Liver (tissue), 9 donors: ENCODE measurements around the gene PDE3A. TPM values are rescaled to one million over a fixed set of nuclear protein-coding genes. Genes with fewer than 3 reads are reported as not detected.

Experiments used
- DNase-seq: peaks from one replicate; pipeline ENCODE4 v3.0.0-alpha.2; 2017; ENCODE audit warnings: low spot score
- H3K27ac ChIP-seq, 2 donors: one replicate each; pipeline ENCODE4 v1.7.0; 2013; ENCODE audit warnings: inconsistent platforms in 2 of 2, low read length in 2 of 2, control low read depth in 1 of 2, low read depth in 1 of 2, mild to moderate bottlenecking in 1 of 2
- H3K27me3 ChIP-seq, 4 donors: one replicate each; pipeline versions ENCODE4 v1.6.1 to v1.7.0; 2013; ENCODE audit warnings: low read length in 3 of 4, inconsistent platforms in 1 of 4, mild to moderate bottlenecking in 1 of 4, moderate library complexity in 1 of 4; ENCODE audit not compliant: control insufficient read depth in 4 of 4, insufficient read depth in 4 of 4
- H3K36me3 ChIP-seq, 4 donors: one replicate each; pipeline versions ENCODE4 v1.6.1 to v1.7.0; 2013; ENCODE audit warnings: low read length in 3 of 4, mild to moderate bottlenecking in 3 of 4, low read depth in 1 of 4, moderate library complexity in 1 of 4; ENCODE audit not compliant: control insufficient read depth in 4 of 4, insufficient read depth in 3 of 4
- H3K4me1 ChIP-seq, 4 donors: one replicate each; pipeline versions ENCODE4 v1.6.1 to v1.7.0; 2013; ENCODE audit warnings: low read length in 3 of 4, mild to moderate bottlenecking in 3 of 4, moderate library complexity in 1 of 4; ENCODE audit not compliant: control insufficient read depth in 4 of 4, insufficient read depth in 4 of 4
- H3K4me3 ChIP-seq, 3 donors: one replicate each; pipeline versions ENCODE4 v1.6.1 to v1.7.0; 2013; ENCODE audit warnings: low read length in 3 of 3, control low read depth in 1 of 3, low read depth in 1 of 3, mild to moderate bottlenecking in 1 of 3
- H3K9ac ChIP-seq, 2 donors: one replicate each; pipeline ENCODE4 v1.7.0; 2013; ENCODE audit warnings: low read length in 2 of 2, mild to moderate bottlenecking in 2 of 2, moderate library complexity in 2 of 2, control low read depth in 1 of 2, low read depth in 1 of 2
- H3K9me3 ChIP-seq, 4 donors: one replicate each; pipeline versions ENCODE4 v1.6.1 to v1.7.0; 2013; ENCODE audit warnings: low read length in 3 of 4; ENCODE audit not compliant: control insufficient read depth in 4 of 4
- ATF3 ChIP-seq: IDR thresholded peaks from 2 replicates; pipeline ENCODE4 v1.6.1; 2016; ENCODE audit warnings: antibody characterized with exemption
- CTCF ChIP-seq: fragments of 150-350 bp; IDR thresholded peaks from 2 replicates; pipeline ENCODE4 v1.5.1; 2017; ENCODE audit warnings: improper control_type of control experiment, low read depth, low read length; ENCODE audit not compliant: missing input control
- EGR1 ChIP-seq, 2 donors: IDR thresholded peaks; 2 replicates each; pipeline ENCODE4 v1.6.1; 2016 to 2018; ENCODE audit warnings: antibody characterized with exemption in 2 of 2, low read depth in 2 of 2
- FOXA1 ChIP-seq: IDR thresholded peaks from 2 replicates; pipeline ENCODE4 v1.6.1; 2016; ENCODE audit warnings: antibody characterized with exemption
- FOXA2 ChIP-seq: IDR thresholded peaks from 2 replicates; pipeline ENCODE4 v1.6.1; 2016; ENCODE audit warnings: antibody characterized with exemption
- GABPA ChIP-seq, 2 donors: IDR thresholded peaks in 1 of 2; conservative IDR thresholded peaks in 1 of 2; 2 replicates each; pipeline ENCODE4 v1.6.1; 2016; ENCODE audit warnings: antibody characterized with exemption in 2 of 2, mild to moderate bottlenecking in 1 of 2, moderate library complexity in 1 of 2
- HNF4A ChIP-seq, 2 donors: conservative IDR thresholded peaks; 2 replicates each; pipeline ENCODE4 v1.6.1; 2016; ENCODE audit warnings: antibody characterized with exemption in 2 of 2, mild to moderate bottlenecking in 2 of 2
- HNF4G ChIP-seq: IDR thresholded peaks from 2 replicates; pipeline ENCODE4 v1.6.1; 2016; ENCODE audit warnings: antibody characterized with exemption
- JUND ChIP-seq, 2 donors: IDR thresholded peaks; 2 replicates each; pipeline ENCODE4 v1.6.1; 2016; ENCODE audit warnings: antibody characterized with exemption in 2 of 2
- MAX ChIP-seq: IDR thresholded peaks from 2 replicates; pipeline ENCODE4 v1.6.1; 2016; ENCODE audit warnings: antibody characterized with exemption
- NR2F2 ChIP-seq: IDR thresholded peaks from 2 replicates; pipeline ENCODE4 v1.6.1; 2016; ENCODE audit warnings: antibody characterized with exemption
- RAD21 ChIP-seq, 2 donors: IDR thresholded peaks; 2 replicates each; pipeline ENCODE4 v1.6.1; 2016; ENCODE audit warnings: antibody characterized with exemption in 2 of 2, mild to moderate bottlenecking in 2 of 2
- REST ChIP-seq: IDR thresholded peaks from 2 replicates; pipeline ENCODE4 v1.6.1; 2016; ENCODE audit warnings: antibody characterized with exemption, mild to moderate bottlenecking
- RXRA ChIP-seq, 2 donors: IDR thresholded peaks; 2 replicates each; pipeline ENCODE4 v1.6.1; 2017 to 2018; ENCODE audit warnings: antibody characterized with exemption in 2 of 2, mild to moderate bottlenecking in 1 of 2
- SP1 ChIP-seq: IDR thresholded peaks from 2 replicates; pipeline ENCODE4 v1.6.1; 2018; ENCODE audit warnings: antibody characterized with exemption, mild to moderate bottlenecking
- TAF1 ChIP-seq: conservative IDR thresholded peaks from 2 replicates; pipeline ENCODE4 v1.6.1; 2016; ENCODE audit warnings: antibody characterized with exemption, mild to moderate bottlenecking
- YY1 ChIP-seq: IDR thresholded peaks from 2 replicates; pipeline ENCODE4 v1.6.1; 2016; ENCODE audit warnings: antibody characterized with exemption, mild to moderate bottlenecking
- whole genome bisulfite sequencing: extraction: QIAGEN DNeasy Blood & Tissue Kit; methylation state at CpG from one replicate; pipeline ENCODE4 v1.1.7; 2013; 5-methylcytosine and 5-hydroxymethylcytosine counted together
- polyA plus RNA-seq, 2 donors: library from polyadenylated mRNA; stranded (reverse) in 1 of 2; unstranded in 1 of 2; fragments of 200-250 nt in 1 of 2; fragments of >200 nt in 1 of 2; fragmentation: Nextera tagmentation in 1 of 2; extraction: Ambion mirVana in 1 of 2; gene quantifications; one replicate each; pipeline versions ENCODE4 v1.2.1 to v1.2.3, GENCODE V29; 2013 to 2015
- total RNA-seq, 2 donors: library from RNA; depleted of rRNA; stranded (reverse); fragments of >200 nt; gene quantifications; one replicate each; pipeline ENCODE4 v1.2.3, GENCODE V29; 2014
- TF ChIP-seq, protein P1 (sequence below): IDR thresholded peaks from 2 replicates; pipeline ENCODE4 v1.6.1; 2016; ENCODE audit warnings: antibody characterized with exemption
- donor health status: healthy.
- donor health status: healthy.
- donor health status: healthy.
- donor health status: healthy.
- donor health status: healthy.

PDE3A gene
- total and polyA plus RNA-seq, 4 donors, result 0.50 to 3.8 (median 2.2) TPM

GRCh38 chr12:20510811-20511210, 142.5 kb downstream of the PDE3A start:
- no peaks in the 10 kb centered on the region for H3K9me3 ChIP-seq
- peaks cover 0 to 3% (median 0%) of the 10 kb centered on the region in 4 donors for H3K27me3 ChIP-seq
- no peak for DNase-seq
- no peaks in the 10 kb centered on the region for H3K36me3 ChIP-seq
- no peak overlapping the region for H3K9ac ChIP-seq
- no peaks in the 10 kb centered on the region for H3K4me1 ChIP-seq
- TF ChIP-seq HNF4G (no peak), RXRA (IDR thresholded peaks at IDR 0.05) (no peak), HNF4A (conservative IDR thresholded peaks at IDR 0.05) (no peak), NR2F2 (no peak), RAD21 (IDR thresholded peaks at IDR 0.05) (no peak), EGR1 (IDR thresholded peaks at IDR 0.05; ENCODE audit: low read depth in 2 of 2) (no peak), CTCF (no peak), REST (no peak), ATF3 (no peak), JUND (IDR thresholded peaks at IDR 0.05) (no peak), FOXA2 (no peak), YY1 (no peak), MAX (no peak), TAF1 (no peak)
- TF ChIP-seq, protein P1, sequence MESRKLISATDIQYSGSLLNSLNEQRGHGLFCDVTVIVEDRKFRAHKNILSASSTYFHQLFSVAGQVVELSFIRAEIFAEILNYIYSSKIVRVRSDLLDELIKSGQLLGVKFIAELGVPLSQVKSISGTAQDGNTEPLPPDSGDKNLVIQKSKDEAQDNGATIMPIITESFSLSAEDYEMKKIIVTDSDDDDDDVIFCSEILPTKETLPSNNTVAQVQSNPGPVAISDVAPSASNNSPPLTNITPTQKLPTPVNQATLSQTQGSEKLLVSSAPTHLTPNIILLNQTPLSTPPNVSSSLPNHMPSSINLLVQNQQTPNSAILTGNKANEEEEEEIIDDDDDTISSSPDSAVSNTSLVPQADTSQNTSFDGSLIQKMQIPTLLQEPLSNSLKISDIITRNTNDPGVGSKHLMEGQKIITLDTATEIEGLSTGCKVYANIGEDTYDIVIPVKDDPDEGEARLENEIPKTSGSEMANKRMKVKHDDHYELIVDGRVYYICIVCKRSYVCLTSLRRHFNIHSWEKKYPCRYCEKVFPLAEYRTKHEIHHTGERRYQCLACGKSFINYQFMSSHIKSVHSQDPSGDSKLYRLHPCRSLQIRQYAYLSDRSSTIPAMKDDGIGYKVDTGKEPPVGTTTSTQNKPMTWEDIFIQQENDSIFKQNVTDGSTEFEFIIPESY, result no peak
- 80% methylated on average over 1 of the region's 1 CpG for WGBS
- no peak overlapping the region for H3K27ac ChIP-seq
- no peak overlapping the region for H3K4me3 ChIP-seq

GRCh38 chr12:20513189-20513588, 144.9 kb downstream of the PDE3A start:
- H3K27me3 ChIP-seq, result no peaks in the 10 kb centered on the region
- 61% methylated on average over 3 of the region's 3 CpGs for whole genome bisulfite sequencing
- no peak overlapping the region for H3K9ac ChIP-seq
- no peaks in the 10 kb centered on the region for H3K4me1 ChIP-seq
- no peak for DNase-seq
- H3K9me3 ChIP-seq, result no peaks in the 10 kb centered on the region
- no peaks in the 10 kb centered on the region for H3K36me3 ChIP-seq
- H3K4me3 ChIP-seq, result no peak overlapping the region
- no peak overlapping the region for H3K27ac ChIP-seq
- TF ChIP-seq RXRA (IDR thresholded peaks at IDR 0.05), result no peak
- TF ChIP-seq REST, result no peak
- TF ChIP-seq FOXA1, result no peak
- TF ChIP-seq, protein P1, result no peak
- no peak for TF ChIP-seq EGR1 (IDR thresholded peaks at IDR 0.05; ENCODE audit: low read depth in 2 of 2)
- TF ChIP-seq GABPA (IDR thresholded peaks at IDR 0.05 in 1 of 2, conservative IDR thresholded peaks at IDR 0.05 in 1 of 2), result no peak
- TF ChIP-seq SP1, result no peak
- TF ChIP-seq FOXA2, result no peak
- no peak for TF ChIP-seq MAX
- no peak for TF ChIP-seq HNF4G
